A549 (cell line): Measurements from ENCODE around the gene UMAD1.

Source experiments
- CTCF ChIP-seq: fragments of >200 bp; sonication (Bioruptor Twin); formaldehyde crosslinking; IDR thresholded peaks from 3 replicates; pipeline ENCODE4 v1.5.1; 2016
- E2F6 ChIP-seq: IDR thresholded peaks from 2 replicates; pipeline ENCODE4 v1.6.1; 2012; ENCODE audit warnings: low read depth, borderline replicate concordance
- MYC ChIP-seq: IDR thresholded peaks from 2 replicates; pipeline ENCODE4 v1.6.1; 2012; ENCODE audit warnings: mild to moderate bottlenecking, inconsistent platforms, low read length, improper control_type of control experiment, borderline replicate concordance

GRCh38 chr7:7798510-7798909 is 158.0 kb downstream of the UMAD1 start:
- TF ChIP-seq CTCF, result no peak
- TF ChIP-seq E2F6, result no peak
- no peak for TF ChIP-seq MYC
